ENCODE results near the gene EPN2.

DNA sequence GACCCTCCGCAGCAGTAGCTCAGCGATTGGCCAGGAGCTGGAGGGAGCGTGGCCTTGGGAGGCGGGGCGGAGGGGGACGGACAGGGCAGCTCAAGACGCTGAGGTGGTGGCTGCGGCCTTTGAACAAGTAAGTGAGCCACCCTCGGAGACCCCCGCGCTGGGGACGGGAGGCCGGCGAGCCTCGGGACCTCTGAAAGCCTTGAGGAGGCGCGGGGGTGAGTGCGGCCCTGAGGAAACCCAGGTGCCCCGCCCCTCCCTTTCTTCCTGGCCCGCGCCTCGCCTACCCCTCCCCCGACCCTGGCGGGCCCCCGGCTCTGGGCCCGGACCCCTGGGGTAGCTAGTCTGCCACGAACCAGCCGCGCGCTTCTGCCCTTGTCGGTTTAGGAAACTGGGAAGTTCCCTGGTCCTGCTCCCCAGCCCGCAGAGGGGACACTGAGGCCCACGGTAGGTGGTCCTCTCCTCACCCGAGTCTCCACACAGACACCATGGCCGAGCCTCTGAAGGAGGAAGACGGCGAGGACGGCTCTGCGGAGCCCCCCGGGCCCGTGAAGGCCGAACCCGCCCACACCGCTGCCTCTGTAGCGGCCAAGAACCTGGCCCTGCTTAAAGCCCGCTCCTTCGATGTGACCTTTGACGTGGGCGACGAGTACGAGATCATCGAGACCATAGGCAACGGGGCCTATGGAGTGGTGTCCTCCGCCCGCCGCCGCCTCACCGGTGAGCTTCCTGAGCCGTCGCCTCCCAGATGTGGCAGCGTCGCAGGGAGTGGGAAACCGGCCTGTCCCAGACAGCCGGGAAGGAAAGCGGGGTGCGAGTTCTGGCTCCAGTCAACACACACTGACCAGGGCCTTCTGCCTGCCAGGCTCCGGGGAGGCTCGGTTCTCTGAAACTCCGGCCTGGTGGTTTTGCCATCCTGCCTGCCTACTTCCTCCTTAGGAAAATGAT is 141.5 kb downstream of the EPN2 start, which contains the start of gene MAPK7:
- TF ChIP-seq, protein P1, sequence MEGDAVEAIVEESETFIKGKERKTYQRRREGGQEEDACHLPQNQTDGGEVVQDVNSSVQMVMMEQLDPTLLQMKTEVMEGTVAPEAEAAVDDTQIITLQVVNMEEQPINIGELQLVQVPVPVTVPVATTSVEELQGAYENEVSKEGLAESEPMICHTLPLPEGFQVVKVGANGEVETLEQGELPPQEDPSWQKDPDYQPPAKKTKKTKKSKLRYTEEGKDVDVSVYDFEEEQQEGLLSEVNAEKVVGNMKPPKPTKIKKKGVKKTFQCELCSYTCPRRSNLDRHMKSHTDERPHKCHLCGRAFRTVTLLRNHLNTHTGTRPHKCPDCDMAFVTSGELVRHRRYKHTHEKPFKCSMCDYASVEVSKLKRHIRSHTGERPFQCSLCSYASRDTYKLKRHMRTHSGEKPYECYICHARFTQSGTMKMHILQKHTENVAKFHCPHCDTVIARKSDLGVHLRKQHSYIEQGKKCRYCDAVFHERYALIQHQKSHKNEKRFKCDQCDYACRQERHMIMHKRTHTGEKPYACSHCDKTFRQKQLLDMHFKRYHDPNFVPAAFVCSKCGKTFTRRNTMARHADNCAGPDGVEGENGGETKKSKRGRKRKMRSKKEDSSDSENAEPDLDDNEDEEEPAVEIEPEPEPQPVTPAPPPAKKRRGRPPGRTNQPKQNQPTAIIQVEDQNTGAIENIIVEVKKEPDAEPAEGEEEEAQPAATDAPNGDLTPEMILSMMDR (IDR thresholded peaks at IDR 0.05 in 4 of 5, conservative IDR thresholded peaks at IDR 0.05 in 1 of 5) = no peak
- TF ChIP-seq POLR2A (IDR thresholded peaks at IDR 0.05) = peak in 1 of 2 donors; percentile 42
